GM18951 (cell line): ENCODE results near the gene FAM3B.

Experiments used
- POLR2A ChIP-seq: IDR thresholded peaks from 4 replicates; pipeline ENCODE4 v1.6.1; 2011; ENCODE audit warnings: mild to moderate bottlenecking; ENCODE audit not compliant: insufficient read length, insufficient read depth; ENCODE audit errors: extremely low read depth
- in situ Hi-C: fragments of 300-500 bp; cut with MboI; formaldehyde crosslinking; loops from one replicate; pipeline ENCODE4 v1.12.0; 2022; ENCODE audit warnings: low sequenced_read_pairs, mixed read lengths, inconsistent platforms; ENCODE audit not compliant: unreplicated experiment

FAM3B gene

GRCh38 chr21:41393876-41394465, 77.4 kb downstream of the FAM3B start:
- TF ChIP-seq POLR2A, result no peak
- in situ Hi-C loops, result no loop called here

DNA sequence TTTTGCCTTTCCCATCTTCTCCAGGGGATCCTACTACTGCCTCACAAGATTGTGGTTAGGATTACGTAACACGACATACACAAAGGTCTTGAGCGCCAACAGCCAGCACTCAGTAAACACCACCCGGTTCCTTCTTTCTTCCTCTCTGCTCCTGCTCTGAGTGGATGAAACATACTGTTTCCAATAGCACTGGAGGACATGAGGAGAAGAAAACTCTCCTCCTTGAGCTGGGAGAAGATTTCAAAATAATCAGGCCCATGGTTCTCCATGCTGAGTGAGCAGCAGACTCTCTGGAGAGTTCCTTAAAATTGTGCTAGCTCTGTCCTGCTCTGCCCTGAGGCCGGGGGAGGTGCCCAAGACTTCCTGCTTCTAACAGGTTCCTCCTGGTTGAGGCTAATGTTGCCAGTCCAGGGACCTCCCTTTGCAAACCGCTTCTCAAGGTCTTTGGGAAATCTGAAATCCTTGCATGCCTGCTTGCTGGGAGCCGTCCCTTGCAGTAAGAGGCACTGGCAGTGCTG, 80.0 kb downstream of the FAM3B start:
- in situ Hi-C loops, result no loop called here
- TF ChIP-seq POLR2A, result no peak

- in situ Hi-C loops, result no loop called here
Observed at GRCh38 chr21:41397471-41397891, 80.9 kb downstream of the FAM3B start.

DNA sequence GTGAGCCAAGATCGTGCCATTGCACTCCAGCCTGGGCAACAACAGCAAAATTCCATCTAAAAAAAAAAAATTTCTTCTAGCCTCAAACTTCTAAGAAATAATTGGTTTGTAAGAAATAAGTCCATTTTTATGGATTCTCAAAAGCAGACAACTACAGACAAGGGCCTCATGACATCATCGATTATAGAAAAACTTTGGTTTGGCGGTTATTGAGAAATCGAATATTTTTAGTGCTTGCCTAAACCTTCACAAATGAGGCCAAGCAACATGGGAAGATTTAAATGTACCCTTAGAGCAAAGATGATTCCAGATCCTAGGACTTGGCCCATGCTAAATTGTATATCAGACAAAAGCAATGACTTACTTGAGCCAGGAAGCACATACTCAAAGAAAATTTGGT, 81.7 kb downstream of the FAM3B start:
- in situ Hi-C loops, result no loop called here
- TF ChIP-seq POLR2A, result no peak

More at GRCh38 chr21:41397471-41397891, 80.9 kb downstream of the FAM3B start:
- TF ChIP-seq POLR2A, result no peak

GRCh38 chr21:41398831-41399230, 82.2 kb downstream of the FAM3B start:
- in situ Hi-C loops, result no loop called here

DNA sequence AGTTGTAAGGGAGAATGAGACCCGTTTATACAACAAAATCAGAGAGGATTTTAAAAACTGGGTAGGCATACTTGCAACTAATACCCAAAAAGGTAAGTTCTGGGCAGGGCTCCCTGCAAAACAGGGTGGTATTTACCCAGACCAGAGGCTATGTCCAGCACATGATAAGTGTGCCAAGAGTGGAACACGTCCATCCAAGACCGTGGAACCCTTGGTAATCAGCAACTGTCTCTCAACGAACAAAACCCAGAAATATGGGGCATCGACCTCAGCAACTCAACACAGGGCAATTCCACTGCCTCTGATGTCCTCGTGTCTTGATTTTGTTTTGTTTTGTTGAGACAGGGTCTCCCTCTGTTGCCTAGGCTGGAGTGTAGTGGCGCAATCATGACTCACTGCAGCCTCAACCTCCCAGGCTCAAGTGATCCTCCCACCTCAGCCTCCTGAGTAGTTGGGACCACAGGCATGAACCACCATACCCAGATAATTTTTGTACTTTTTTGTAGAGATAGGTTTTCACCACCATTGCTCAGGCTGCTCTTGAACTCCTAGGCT, 82.7 kb downstream of the FAM3B start:
- in situ Hi-C loops, result no loop called here

More at GRCh38 chr21:41398831-41399230, 82.2 kb downstream of the FAM3B start:
- no peak for TF ChIP-seq POLR2A

DNA sequence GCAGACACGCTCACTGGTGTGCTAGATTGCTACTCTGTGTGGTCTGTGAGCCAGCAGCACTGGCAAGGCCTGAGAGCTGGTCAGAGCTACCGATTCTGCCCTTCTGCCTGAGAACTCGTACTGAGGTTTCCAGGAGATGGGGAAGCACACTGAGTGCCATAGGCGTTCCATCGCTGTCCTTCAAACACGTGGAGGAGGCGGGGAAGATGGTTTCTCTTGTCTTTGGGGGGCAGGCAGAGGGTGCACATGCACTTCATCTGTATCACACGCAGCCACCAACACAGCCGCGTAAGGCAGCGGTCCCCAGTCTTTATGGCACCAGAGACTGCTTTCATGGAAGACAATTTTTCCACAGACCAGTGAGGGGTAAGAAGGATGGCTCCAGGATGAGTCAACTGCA, 85.6 kb downstream of the FAM3B start:
- in situ Hi-C loops, result no loop called here
- TF ChIP-seq POLR2A, result no peak

More for the DNA sequence above, 82.7 kb downstream of the FAM3B start:
- no peak for TF ChIP-seq POLR2A

DNA sequence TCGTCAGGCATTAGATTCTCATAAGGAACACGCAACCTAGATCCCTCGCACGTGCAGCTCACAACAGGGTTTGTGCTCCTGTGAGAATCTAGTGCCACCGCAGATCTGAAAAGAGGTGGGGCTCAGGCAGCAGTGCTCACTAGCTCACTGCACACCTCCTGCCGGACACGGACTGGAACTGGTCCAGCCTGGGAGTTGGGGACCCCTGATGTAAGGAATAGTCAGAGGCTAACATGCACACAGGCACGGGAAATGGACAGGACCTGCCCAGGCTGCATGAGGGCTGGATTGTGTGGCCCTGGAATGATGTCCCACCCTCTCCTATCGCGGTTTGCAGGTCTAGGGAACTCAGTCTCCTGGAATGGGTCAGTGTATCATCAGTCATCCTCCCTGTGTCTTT, 86.2 kb downstream of the FAM3B start:
- TF ChIP-seq POLR2A, result no peak
- in situ Hi-C loops, result no loop called here

DNA sequence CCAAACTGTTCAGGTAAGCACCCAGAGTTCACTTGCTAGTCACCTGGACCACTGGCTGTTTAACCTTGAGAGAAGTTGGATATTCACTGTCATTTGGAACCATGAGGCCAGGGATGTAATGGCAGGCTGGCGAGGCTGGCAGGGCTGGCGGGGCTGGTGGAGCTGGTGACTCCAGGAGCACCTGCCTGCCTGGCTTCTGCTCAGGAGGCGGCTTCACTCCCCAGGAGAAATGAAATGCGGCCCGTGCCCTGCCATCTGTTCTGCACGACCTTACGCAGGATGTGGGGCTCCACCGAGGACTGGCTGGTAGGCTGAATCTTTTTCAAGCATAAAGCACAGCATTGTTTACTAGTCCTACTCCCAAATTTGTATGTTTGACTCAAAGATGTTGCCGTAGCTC, 86.7 kb downstream of the FAM3B start:
- in situ Hi-C loops, result no loop called here
- no peak for TF ChIP-seq POLR2A

DNA sequence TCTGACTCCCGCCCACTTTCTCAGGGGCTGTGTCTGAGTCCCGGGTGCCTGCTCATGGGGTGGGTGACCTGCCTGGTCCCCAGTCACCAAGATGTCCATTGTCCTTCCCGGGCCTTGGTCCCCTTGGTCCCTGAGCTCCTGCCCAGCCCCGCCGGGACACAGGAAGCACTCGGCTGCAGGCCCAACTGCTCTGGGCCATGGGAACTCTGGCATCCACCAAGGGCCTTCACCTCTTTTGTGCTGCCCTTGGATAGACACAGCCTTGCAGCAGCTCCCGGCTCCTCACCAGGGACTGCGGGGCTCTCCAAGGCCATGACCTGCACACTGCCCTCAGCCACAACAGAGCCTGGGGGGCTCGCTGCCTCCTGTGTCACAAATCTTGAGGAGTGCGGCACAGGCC, 87.4 kb downstream of the FAM3B start:
- in situ Hi-C loops, result no loop called here
- TF ChIP-seq POLR2A, result no peak

- in situ Hi-C loops, result no loop called here
- no peak for TF ChIP-seq POLR2A
Observed at GRCh38 chr21:41405321-41405720, 88.7 kb downstream of the FAM3B start.

DNA sequence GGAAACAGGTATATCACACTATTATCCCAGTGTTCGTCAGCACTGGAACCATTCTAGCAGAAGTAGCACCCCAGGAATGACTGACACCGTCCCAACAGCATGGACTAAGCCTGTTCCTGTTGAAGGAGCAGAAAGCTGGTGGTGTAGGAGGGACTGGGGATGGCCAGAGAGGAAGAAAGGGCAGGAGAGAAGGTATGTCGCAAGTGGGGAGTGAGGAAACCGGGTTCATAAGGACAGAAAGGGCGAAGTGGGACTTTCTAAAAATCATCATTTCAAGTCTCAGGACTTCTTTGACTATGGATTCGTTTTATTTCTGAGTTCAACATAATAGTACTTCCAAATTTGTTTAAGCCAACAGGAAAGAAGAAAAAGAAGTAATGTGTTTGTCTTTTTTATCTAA, 89.7 kb downstream of the FAM3B start:
- TF ChIP-seq POLR2A, result no peak
- in situ Hi-C loops, result no loop called here
